Smooth muscle cell (in vitro differentiated cells): ENCODE measurements around the gene ZC3H15. TPM values are rescaled to one million over a fixed set of nuclear protein-coding genes. Genes with fewer than 3 reads are reported as not detected.

Experiments used
- DNase-seq: peaks from one replicate; lab custom pipeline; 2025; ENCODE audit not compliant: unreplicated experiment; lab: John Stamatoyannopoulos, UW
- H2AFZ ChIP-seq: fragments of 200-600 bp; sonication (generic); 2 replicates; pipeline ENCODE4 v1.6.0; 2016; ENCODE audit warnings: antibody characterized with exemption, low read depth, mild to moderate bottlenecking
- H3F3A ChIP-seq: fragments of 200-600 bp; sonication (generic); 2 replicates; pipeline ENCODE4 v1.6.0; 2017; ENCODE audit warnings: antibody characterized with exemption, low read depth
- H3K27ac ChIP-seq: fragments of 200-600 bp; sonication (generic); 2 replicates; pipeline ENCODE4 v1.5.1; 2016; ENCODE audit warnings: low read depth, mild to moderate bottlenecking
- H3K27me3 ChIP-seq: fragments of 200-600 bp; sonication (generic); 2 replicates; pipeline ENCODE4 v1.6.1; 2016; ENCODE audit warnings: low read depth, mild to moderate bottlenecking
- H3K36me3 ChIP-seq: fragments of 200-600 bp; sonication (generic); 2 replicates; pipeline ENCODE4 v1.5.1; 2016; ENCODE audit warnings: low read depth
- H3K4me1 ChIP-seq: fragments of 200-600 bp; sonication (generic); 2 replicates; pipeline ENCODE4 v1.5.1; 2016; ENCODE audit warnings: low read depth
- H3K4me2 ChIP-seq: fragments of 200-600 bp; sonication (generic); 2 replicates; pipeline ENCODE4 v1.6.0; 2016; ENCODE audit warnings: mild to moderate bottlenecking
- H3K4me3 ChIP-seq: fragments of 200-600 bp; sonication (generic); 2 replicates; pipeline ENCODE4 v1.5.1; 2016; ENCODE audit warnings: mild to moderate bottlenecking
- H3K79me2 ChIP-seq: fragments of 200-600 bp; sonication (generic); 2 replicates; pipeline ENCODE4 v1.6.0; 2016; ENCODE audit warnings: low read depth, mild to moderate bottlenecking
- H3K9ac ChIP-seq: fragments of 200-600 bp; sonication (generic); 2 replicates; pipeline ENCODE4 v1.6.0; 2016; ENCODE audit warnings: low read depth
- H3K9me3 ChIP-seq: fragments of 200-600 bp; sonication (generic); replicated peaks from 2 replicates; pipeline ENCODE4 v1.5.1; 2016; ENCODE audit warnings: low read depth
- H4K20me1 ChIP-seq: fragments of 200-600 bp; sonication (generic); 2 replicates; pipeline ENCODE4 v1.6.0; 2016; ENCODE audit warnings: low read depth
- WGBS: methylation state at CpG from one replicate; pipeline ENCODE4 v1.1.7; 2016; ENCODE audit warnings: low lambda C conversion rate; 5-methylcytosine and 5-hydroxymethylcytosine counted together
- polyA plus RNA-seq: library from polyadenylated mRNA; unstranded; fragments of >200 nt; fragmentation: Nextera tagmentation; extraction: Ambion mirVana; gene quantifications from 2 replicates; pipeline ENCODE4 v1.2.1, GENCODE V29; 2016
- total RNA-seq: library from RNA; depleted of rRNA; stranded (reverse); fragments of >200 nt; gene quantifications from 2 replicates; pipeline ENCODE4 v1.2.3, GENCODE V29; 2014
- TF ChIP-seq, protein P1 (sequence below): fragments of 200-600 bp; sonication (generic); IDR thresholded peaks from 2 replicates; pipeline ENCODE4 v1.5.1; 2017; ENCODE audit warnings: borderline replicate concordance, mild to moderate bottlenecking, antibody characterized with exemption; ENCODE audit not compliant: insufficient read depth, poor library complexity, severe bottlenecking

Gene ZC3H15
- total and polyA plus RNA-seq, 2 experiments from 2014 or later: 57.1 to 67.7 TPM

DNA sequence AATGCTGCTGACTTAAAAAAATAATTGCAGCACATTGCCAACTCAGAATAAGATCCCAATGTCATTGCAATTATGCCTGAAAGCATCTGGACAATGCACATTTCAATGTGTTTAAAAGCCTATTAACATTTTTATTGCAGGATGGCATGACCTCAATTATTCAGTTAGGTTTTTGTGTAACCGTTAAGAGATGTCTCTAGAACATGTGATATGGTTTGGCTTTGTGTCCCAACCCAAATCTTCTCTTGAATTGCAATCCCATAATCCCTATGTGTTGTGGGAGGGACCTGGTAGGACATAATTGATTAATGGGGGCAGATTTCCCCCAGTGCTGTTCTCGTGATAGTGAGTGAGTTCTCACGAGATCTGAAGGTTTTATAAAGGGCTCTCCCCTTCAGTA lies 43.2 kb upstream of the ZC3H15 start:
- DNase-seq: no peak
- Histone ChIP-seq H4K20me1 (no peaks in the 10 kb centered on the region), H3K4me2 (no peak overlapping the region), H3K79me2 (no peaks in the 10 kb centered on the region), H3K9ac (no peak overlapping the region), H3K36me3 (no peaks in the 10 kb centered on the region), H3K27ac (no peak overlapping the region), H3K9me3 (no peaks in the 10 kb centered on the region), H3K4me1 (no peaks in the 10 kb centered on the region), H3K4me3 (no peak overlapping the region), H3F3A (no peaks in the 10 kb centered on the region), H2AFZ (no peak overlapping the region), H3K27me3 (no peaks in the 10 kb centered on the region)
- 86% methylated on average over 3 of the region's 3 CpGs for WGBS
- TF ChIP-seq, protein P1, sequence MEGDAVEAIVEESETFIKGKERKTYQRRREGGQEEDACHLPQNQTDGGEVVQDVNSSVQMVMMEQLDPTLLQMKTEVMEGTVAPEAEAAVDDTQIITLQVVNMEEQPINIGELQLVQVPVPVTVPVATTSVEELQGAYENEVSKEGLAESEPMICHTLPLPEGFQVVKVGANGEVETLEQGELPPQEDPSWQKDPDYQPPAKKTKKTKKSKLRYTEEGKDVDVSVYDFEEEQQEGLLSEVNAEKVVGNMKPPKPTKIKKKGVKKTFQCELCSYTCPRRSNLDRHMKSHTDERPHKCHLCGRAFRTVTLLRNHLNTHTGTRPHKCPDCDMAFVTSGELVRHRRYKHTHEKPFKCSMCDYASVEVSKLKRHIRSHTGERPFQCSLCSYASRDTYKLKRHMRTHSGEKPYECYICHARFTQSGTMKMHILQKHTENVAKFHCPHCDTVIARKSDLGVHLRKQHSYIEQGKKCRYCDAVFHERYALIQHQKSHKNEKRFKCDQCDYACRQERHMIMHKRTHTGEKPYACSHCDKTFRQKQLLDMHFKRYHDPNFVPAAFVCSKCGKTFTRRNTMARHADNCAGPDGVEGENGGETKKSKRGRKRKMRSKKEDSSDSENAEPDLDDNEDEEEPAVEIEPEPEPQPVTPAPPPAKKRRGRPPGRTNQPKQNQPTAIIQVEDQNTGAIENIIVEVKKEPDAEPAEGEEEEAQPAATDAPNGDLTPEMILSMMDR: no peak

DNA sequence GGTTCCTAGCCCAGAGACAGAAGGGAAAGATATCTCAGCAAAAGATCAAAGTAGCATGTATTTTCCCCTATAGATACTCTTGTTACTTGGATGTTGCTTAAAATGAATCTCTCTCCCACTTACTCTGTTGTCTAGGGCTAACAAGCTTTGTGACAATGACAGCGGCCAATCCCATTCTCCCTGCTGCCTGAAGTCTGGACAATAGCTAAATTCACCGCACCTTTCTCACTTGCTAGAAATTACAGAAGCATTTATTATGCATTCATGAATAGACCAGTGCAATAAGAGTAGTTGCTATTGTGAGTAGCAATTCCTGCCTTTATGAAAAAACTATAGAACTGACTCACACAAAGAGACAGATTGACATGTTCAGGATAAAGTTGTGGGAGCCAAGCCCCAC lies 42.2 kb upstream of the ZC3H15 start:
- Histone ChIP-seq H3F3A (no peaks in the 10 kb centered on the region), H3K9ac (no peak overlapping the region), H3K4me3 (no peak overlapping the region), H3K4me2 (no peak overlapping the region), H3K27ac (no peak overlapping the region), H3K79me2 (no peaks in the 10 kb centered on the region), H4K20me1 (no peaks in the 10 kb centered on the region), H3K9me3 (no peaks in the 10 kb centered on the region), H3K36me3 (no peaks in the 10 kb centered on the region), H3K4me1 (no peaks in the 10 kb centered on the region), H2AFZ (no peak overlapping the region), H3K27me3 (no peaks in the 10 kb centered on the region)
- no peak for DNase-seq
- 98% methylated on average over 2 of the region's 2 CpGs for whole genome bisulfite sequencing
- TF ChIP-seq, protein P1: no peak

DNA sequence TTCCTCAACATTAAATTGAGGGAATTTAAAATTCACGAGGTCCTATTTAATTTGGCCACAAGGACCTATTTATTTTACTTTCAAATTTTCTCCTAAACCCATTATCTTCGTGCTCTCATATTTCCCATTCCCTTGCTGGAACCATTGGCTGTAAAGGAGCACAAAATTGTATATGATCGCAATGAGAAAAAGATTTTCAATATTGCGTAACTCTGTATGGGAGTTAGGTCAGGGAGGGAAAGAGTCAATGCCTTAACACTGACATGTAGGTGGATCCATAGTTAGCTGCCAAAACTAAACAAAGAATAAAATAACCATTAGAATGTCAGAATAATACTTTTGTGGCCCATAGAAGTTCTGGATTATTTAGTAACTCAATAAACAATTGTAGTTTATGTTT lies 40.6 kb upstream of the ZC3H15 start:
- no peaks in the 10 kb centered on the region for H3K9me3 ChIP-seq
- no peak overlapping the region for H3K4me3 ChIP-seq
- H4K20me1 ChIP-seq: no peaks in the 10 kb centered on the region
- H3K9ac ChIP-seq: no peak overlapping the region
- no peaks in the 10 kb centered on the region for H3K79me2 ChIP-seq
- no peaks in the 10 kb centered on the region for H3K27me3 ChIP-seq
- no peak overlapping the region for H3K4me2 ChIP-seq
- no peaks in the 10 kb centered on the region for H3K36me3 ChIP-seq
- H3K27ac ChIP-seq: no peak overlapping the region
- 97% methylated on average over 4 of the region's 4 CpGs for WGBS
- H2AFZ ChIP-seq: no peak overlapping the region
- no peak for DNase-seq
- TF ChIP-seq, protein P1: no peak
- no peaks in the 10 kb centered on the region for H3F3A ChIP-seq
- no peaks in the 10 kb centered on the region for H3K4me1 ChIP-seq

DNA sequence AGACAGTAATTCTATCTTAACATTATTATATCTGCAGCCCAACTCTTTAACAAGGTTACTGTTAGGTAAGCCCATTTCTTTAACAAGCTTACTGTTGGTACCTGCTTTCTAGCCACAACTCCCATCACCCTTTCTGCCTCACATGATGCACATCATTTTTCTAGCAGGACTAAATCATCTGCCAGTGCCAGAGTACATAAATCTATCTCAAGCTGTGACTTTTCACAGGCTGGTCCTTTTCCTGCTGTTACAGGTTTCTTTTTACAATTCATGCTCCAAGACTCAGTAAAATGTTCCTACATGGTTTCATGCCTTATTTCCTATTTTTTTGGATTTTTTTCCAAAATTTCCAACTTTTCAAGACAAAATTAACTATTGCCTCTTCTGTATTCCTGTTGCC lies 30.4 kb upstream of the ZC3H15 start:
- no peaks in the 10 kb centered on the region for H3K9me3 ChIP-seq
- H2AFZ ChIP-seq: no peak overlapping the region
- TF ChIP-seq, protein P1: no peak
- no peaks in the 10 kb centered on the region for H3K36me3 ChIP-seq
- no peak overlapping the region for H3K4me2 ChIP-seq
- no peak for DNase-seq
- H3K9ac ChIP-seq: no peak overlapping the region
- H3K27me3 ChIP-seq: no peaks in the 10 kb centered on the region
- no peak overlapping the region for H3K27ac ChIP-seq
- no peaks in the 10 kb centered on the region for H3K79me2 ChIP-seq
- no peaks in the 10 kb centered on the region for H3F3A ChIP-seq
- H4K20me1 ChIP-seq: no peaks in the 10 kb centered on the region
- H3K4me3 ChIP-seq: no peak overlapping the region
- peaks cover 6% of the 10 kb centered on the region for H3K4me1 ChIP-seq
